K562 (cell line): Measurements from ENCODE around the gene TBPL2. TPM values are rescaled to one million over a fixed set of nuclear protein-coding genes. Genes with fewer than 3 reads are reported as not detected.
"Not testable (repeated sequence)": the region's sequence is repeated elsewhere in the genome, so short reads cannot be mapped to it uniquely, and the experiment has no call there.

Experiments used
- ATAC-seq: fragments of 200-7000 bp; cut with Tn5 transposase; 3 replicates; pipeline ENCODE4 v1.9.1; 2020; ENCODE audit warnings: moderate library complexity
- BruUV-seq: library from RNA; stranded (reverse); fragments of 400-500 nt; replicated peaks from 2 replicates; lab custom pipeline; 2021; lab: Mats Ljungman, UMichigan
- CTCF ChIA-PET: fragments of 300-600 bp; formaldehyde crosslinking; extraction: SDS; loops from one replicate; lab custom pipeline; 2021; ENCODE audit warnings: low intra/inter-chr PET ratio; lab: Yijun Ruan, JAX
- POLR2A ChIA-PET: fragments of 300-600, 350-650 bp; sonication (Branson Sonifier 250); formaldehyde crosslinking; extraction: SDS; loops from one replicate; lab custom pipeline; 2021; ENCODE audit warnings: antibody characterized with exemption, inconsistent platforms; lab: Yijun Ruan, JAX
- DNase-seq, 4 experiments: peaks; one replicate each; pipeline versions ENCODE4 v3.0.0 to v3.0.0-alpha.2; 2011 to 2018; ENCODE audit warnings: low spot score in 3 of 4, mixed read lengths in 3 of 4; ENCODE audit errors: extremely low read depth in 1 of 4
- FAIRE-seq: peaks from 2 replicates; lab custom pipeline; 2011; peaks lifted over from hg19 to GRCh38; lab: Jason Lieb, UNC
- H2AFZ ChIP-seq: 2 replicates; pipeline ENCODE4 v1.6.0; 2011; ENCODE audit warnings: low read depth, low read length, control low read depth, inconsistent platforms
- H3K27ac ChIP-seq: fragments of 200-600 bp; 3 replicates; pipeline ENCODE4 v1.8.0; 2011; ENCODE audit warnings: low read depth, mild to moderate bottlenecking, control low read depth, inconsistent platforms, low read length, moderate library complexity, mixed read lengths; ENCODE audit errors: extremely low read depth
- H3K27me3 ChIP-seq, 2 experiments: fragments of 300-600 bp in 1 of 2; 2 replicates in 1 of 2; 3 replicates in 1 of 2; pipeline versions ENCODE4 v1.6.0 to v1.8.0; 2011; ENCODE audit warnings: inconsistent platforms in 2 of 2, low read length in 2 of 2, mild to moderate bottlenecking in 1 of 2, mixed read lengths in 1 of 2, moderate library complexity in 1 of 2; ENCODE audit not compliant: control insufficient read depth in 2 of 2, insufficient read depth in 2 of 2
- H3K36me3 ChIP-seq: fragments of 300-600 bp; 3 replicates; pipeline ENCODE4 v1.8.0; 2011; ENCODE audit warnings: mild to moderate bottlenecking, low read length, inconsistent platforms; ENCODE audit not compliant: control insufficient read depth, insufficient read depth
- H3K4me1 ChIP-seq, 2 experiments: fragments of 200-600 bp in 1 of 2; replicated peaks in 1 of 2; 2 replicates in 1 of 2; 3 replicates in 1 of 2; pipeline versions ENCODE4 v1.5.1 to v1.8.0; 2011; ENCODE audit warnings: inconsistent platforms in 2 of 2, low read length in 2 of 2, mild to moderate bottlenecking in 1 of 2, mixed read lengths in 1 of 2, moderate library complexity in 1 of 2; ENCODE audit not compliant: control insufficient read depth in 2 of 2, insufficient read depth in 2 of 2
- H3K4me2 ChIP-seq: 2 replicates; pipeline ENCODE4 v1.6.1; 2011; ENCODE audit warnings: low read length, control low read depth, inconsistent platforms, mixed read lengths; ENCODE audit not compliant: insufficient read depth
- H3K4me3 ChIP-seq: fragments of 200-600 bp; sonication (generic), shearing (Covaris generic); 2 replicates; pipeline ENCODE4 v1.5.1; 2016; ENCODE audit warnings: control low read depth, inconsistent platforms
- H3K79me2 ChIP-seq: fragments of 200-600 bp; 3 replicates; pipeline ENCODE4 v1.8.0; 2011; ENCODE audit warnings: low read length, inconsistent platforms; ENCODE audit not compliant: control insufficient read depth, insufficient read depth
- H3K9ac ChIP-seq, 2 experiments: 2 replicates each; pipeline versions ENCODE4 v1.6.0 to v1.6.1; 2011; ENCODE audit warnings: low read depth in 2 of 2, low read length in 2 of 2, control low read depth in 1 of 2, inconsistent platforms in 1 of 2, mild to moderate bottlenecking in 1 of 2, mixed read lengths in 1 of 2; ENCODE audit not compliant: insufficient read depth in 1 of 2
- H3K9me1 ChIP-seq: one replicate; pipeline ENCODE4 v1.6.0; 2011; ENCODE audit warnings: inconsistent platforms, mild to moderate bottlenecking, low read length, moderate library complexity; ENCODE audit not compliant: control insufficient read depth, insufficient read depth
- H3K9me3 ChIP-seq: replicated peaks from 2 replicates; pipeline ENCODE4 v1.5.1; 2011; ENCODE audit warnings: low read depth, low read length, inconsistent platforms; ENCODE audit not compliant: control insufficient read depth, insufficient read depth
- H4K20me1 ChIP-seq: replicated peaks from 2 replicates; pipeline ENCODE4 v1.6.1; 2011; ENCODE audit warnings: low read length, inconsistent platforms, mixed read lengths; ENCODE audit not compliant: control insufficient read depth, insufficient read depth
- CHD1 ChIP-seq: fragments of 200-600 bp; sonication (generic); IDR thresholded peaks from one replicate; pipeline ENCODE4 v1.6.1; 2012; ENCODE audit warnings: mild to moderate bottlenecking, moderate library complexity, low read length, inconsistent platforms
- CXXC5 ChIP-seq: fragments of 250-450 bp; sonication (Bioruptor Pico); IDR thresholded peaks from 2 replicates; pipeline ENCODE4 v1.8.0; 2022; ENCODE audit warnings: inconsistent platforms, mild to moderate bottlenecking, moderate library complexity
- ESRRB ChIP-seq: fragments of 250-450 bp; sonication (Bioruptor Pico); IDR thresholded peaks from 2 replicates; pipeline ENCODE4 v1.5.0; 2020; ENCODE audit warnings: mild to moderate bottlenecking, moderate library complexity, borderline replicate concordance
- NFATC3 ChIP-seq: fragments of 450-650 bp; IDR thresholded peaks from 2 replicates; pipeline ENCODE4 v1.6.1; 2017; ENCODE audit warnings: mild to moderate bottlenecking
- POLR2H ChIP-seq: IDR thresholded peaks from 2 replicates; pipeline ENCODE4 v1.6.1; 2016; ENCODE audit warnings: missing genetic modification characterization, low read depth, mild to moderate bottlenecking, control low read depth, missing compliant biosample characterization, moderate library complexity
- PREB ChIP-seq: sonication (generic); formaldehyde crosslinking; IDR thresholded peaks from 2 replicates; pipeline ENCODE4 v1.8.1; 2023; ENCODE audit warnings: mild to moderate bottlenecking, missing genetic modification reagents
- SOX6 ChIP-seq: fragments of 450-650 bp; IDR thresholded peaks from 2 replicates; pipeline ENCODE4 v1.6.1; 2014; ENCODE audit warnings: mild to moderate bottlenecking
- SRSF7 ChIP-seq: fragments of 200-400 bp; formaldehyde crosslinking; optimal IDR thresholded peaks from 2 replicates; pipeline ENCODE3; 2017; ENCODE audit warnings: mild to moderate bottlenecking, low read depth, low read length
- ZNF316 ChIP-seq: fragments of 450-650 bp; IDR thresholded peaks from 2 replicates; pipeline ENCODE4 v1.6.1; 2016
- ZNF384 ChIP-seq: IDR thresholded peaks from 2 replicates; pipeline ENCODE4 v1.6.1; 2012; ENCODE audit warnings: low read depth, low read length, improper control_type of control experiment
- WGBS: fragments of 100-300 bp; shearing (Covaris generic); methylation state at CpG from one replicate; pipeline ENCODE4 v1.1.6; 2016; ENCODE audit warnings: low coverage, mixed read lengths; ENCODE audit not compliant: insufficient coverage; ENCODE audit errors: missing lambda C conversion rate; 5-methylcytosine and 5-hydroxymethylcytosine counted together
- in situ Hi-C: fragments of 300-500 bp; cut with MboI; formaldehyde crosslinking; loops from 4 replicates; pipeline ENCODE4 v1.15.0; 2018; ENCODE audit warnings: inconsistent platforms, mixed read lengths
- intact Hi-C: fragments of 100-400 bp; cut with micrococcal nuclease; formaldehyde crosslinking; loops from 2 replicates; pipeline ENCODE4 v1.14.2; 2022
- polyA plus RNA-seq, 8 experiments: library from polyadenylated mRNA; depleted of rRNA in 4 of 8; stranded (reverse) in 5 of 8; unstranded in 3 of 8; fragments of >200 nt; fragmentation: Nextera tagmentation in 2 of 8; fragmentation: Illumina TruSeq in 1 of 8; extraction: Ambion mirVana in 2 of 8; extraction: Trizol in 1 of 8; gene quantifications; 2 replicates each; pipeline versions ENCODE4 v1.2.1 to v1.2.3, GENCODE V29; 2011 to 2014; ENCODE audit warnings: inconsistent platforms in 1 of 8, missing spikeins in 1 of 8
- total RNA-seq, 7 experiments: library from RNA; depleted of rRNA in 6 of 7; stranded (reverse); fragments of >200 nt in 6 of 7; fragmentation: Illumina TruSeq in 2 of 7; extraction: Trizol in 2 of 7; gene quantifications; 2 replicates each; pipeline versions ENCODE4 v1.2.1 to v1.2.3, GENCODE V29; 2011 to 2021; ENCODE audit warnings: low replicate concordance in 1 of 7
- TF ChIP-seq, protein P1 (sequence below): sonication (generic); IDR thresholded peaks from 2 replicates; pipeline ENCODE4 v1.6.1; 2016

The TBPL2 gene
- total and polyA plus RNA-seq, 9 of the 15 experiments (the other 6 are each of a cell fraction or from before 2014, with no cell fraction given) = not detected

GRCh38 chr14:55476448-55476847 is 36.0 kb upstream of the TBPL2 start:
- WGBS = 29% methylated on average over 1 of the region's 3 CpGs
- H3K9me3 ChIP-seq, POLR2A ChIA-PET, H3K4me1 ChIP-seq, DNase-seq, H3K9ac ChIP-seq, H3K79me2 ChIP-seq, H3K27ac ChIP-seq, H3K9me1 ChIP-seq, H3K27me3 ChIP-seq, intact Hi-C loops, H2AFZ ChIP-seq, BruUV-seq, CTCF ChIA-PET, in situ Hi-C loops, H4K20me1 ChIP-seq, H3K36me3 ChIP-seq, FAIRE-seq, H3K4me3 ChIP-seq, ATAC-seq, H3K4me2 ChIP-seq: not testable (repeated sequence)
- TF ChIP-seq ZNF316 = 0 out of 2 replicates have a peak, but pooled peaks have one; percentile 6

- BruUV-seq = no TSS peak
- H4K20me1 ChIP-seq = no peaks in the 10 kb centered on the region
- no peaks in the 10 kb centered on the region; a peak in 1 of 5 replicates for H3K4me1 ChIP-seq
- no peak overlapping the region for H3K27ac ChIP-seq
- DNase-seq (no peak), ATAC-seq (no peak), FAIRE-seq (no peak)
- H3K9ac ChIP-seq = no peak overlapping the region
- H3K9me3 ChIP-seq = no peaks in the 10 kb centered on the region
- intact Hi-C loops = no loop called here
- H3K9me1 ChIP-seq = no peaks in the 10 kb centered on the region
- no peak overlapping the region for H3K4me3 ChIP-seq
- no peaks in the 10 kb centered on the region for H3K79me2 ChIP-seq
- ChIA-PET CTCF (no interaction called here), POLR2A (no interaction called here)
- no peaks in the 10 kb centered on the region for H3K36me3 ChIP-seq
- in situ Hi-C loops = no loop called here
- H3K4me2 ChIP-seq = no peak overlapping the region
- no peaks in the 10 kb centered on the region for H3K27me3 ChIP-seq
- no peak overlapping the region for H2AFZ ChIP-seq
- WGBS = 6% methylated on average over 7 of the region's 7 CpGs
- TF ChIP-seq ESRRB (CRISPR knock-in tag) (no peak), PREB (CRISPR knock-in tag) (no peak), POLR2H (tag) (no peak), ZNF384 (no peak), SRSF7 (no peak), CHD1 (no peak), SOX6 (no peak), CXXC5 (no peak), NFATC3 (no peak)
- TF ChIP-seq, protein P1, sequence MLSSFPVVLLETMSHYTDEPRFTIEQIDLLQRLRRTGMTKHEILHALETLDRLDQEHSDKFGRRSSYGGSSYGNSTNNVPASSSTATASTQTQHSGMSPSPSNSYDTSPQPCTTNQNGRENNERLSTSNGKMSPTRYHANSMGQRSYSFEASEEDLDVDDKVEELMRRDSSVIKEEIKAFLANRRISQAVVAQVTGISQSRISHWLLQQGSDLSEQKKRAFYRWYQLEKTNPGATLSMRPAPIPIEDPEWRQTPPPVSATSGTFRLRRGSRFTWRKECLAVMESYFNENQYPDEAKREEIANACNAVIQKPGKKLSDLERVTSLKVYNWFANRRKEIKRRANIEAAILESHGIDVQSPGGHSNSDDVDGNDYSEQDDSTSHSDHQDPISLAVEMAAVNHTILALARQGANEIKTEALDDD = no peak
Measured at GRCh38 chr14:55473786-55474185, 33.4 kb upstream of the TBPL2 start.
